HG03432 (cell line): Measurements from ENCODE around the gene COX20.
"Not testable (repeated sequence)": the region's sequence is repeated elsewhere in the genome, so short reads cannot be mapped to it uniquely, and the experiment has no call there.

ENCODE experiments used
- ATAC-seq: cut with Tn5 transposase; IDR thresholded peaks from one replicate; pipeline ENCODE4 v1.9.1; 2021; ENCODE audit warnings: mild to moderate bottlenecking, moderate library complexity; ENCODE audit not compliant: unreplicated experiment

Gene COX20

DNA sequence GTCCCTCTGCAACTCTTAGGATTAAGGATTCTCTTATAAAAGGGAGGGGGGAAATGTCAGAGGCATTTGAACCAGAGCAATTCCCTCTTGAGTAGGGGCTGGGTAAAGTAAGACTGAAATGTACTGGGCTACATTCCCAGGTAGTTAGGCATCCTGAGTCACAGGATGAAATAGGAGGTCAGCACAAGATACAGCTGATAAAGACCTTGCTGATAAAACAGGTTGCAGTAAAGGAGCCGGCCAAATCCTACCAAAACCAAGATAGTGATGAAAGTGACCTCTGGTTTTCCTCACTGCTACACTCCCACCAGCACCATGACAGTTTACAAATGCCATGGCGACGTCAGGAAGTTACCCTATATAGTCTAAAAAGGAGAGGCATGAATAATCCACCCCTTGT lies 14.3 kb upstream of the COX20 start:
- ATAC-seq, result no peak

GRCh38 chr1:244822878-244823277 lies 12.6 kb upstream of the COX20 start:
- ATAC-seq, result no peak

DNA sequence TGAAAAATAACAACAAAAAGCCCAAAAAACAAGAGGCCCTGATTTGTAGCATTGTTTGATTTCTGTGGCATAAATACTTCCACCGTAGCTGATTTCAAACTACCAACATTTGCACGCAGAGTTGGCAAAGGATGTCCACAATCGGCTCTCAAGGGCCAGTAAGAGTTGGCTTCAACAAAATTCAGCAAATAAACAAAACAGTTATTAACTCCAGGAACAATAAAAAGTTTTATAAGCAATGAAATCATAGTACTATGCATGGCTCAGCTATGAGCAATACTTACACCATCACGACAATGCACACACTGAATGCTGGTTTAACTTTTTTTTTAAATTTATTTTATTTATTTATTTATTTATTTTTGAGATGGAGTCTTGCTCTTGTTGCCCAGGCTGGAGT lies 8.7 kb upstream of the COX20 start:
- ATAC-seq, result no peak

DNA sequence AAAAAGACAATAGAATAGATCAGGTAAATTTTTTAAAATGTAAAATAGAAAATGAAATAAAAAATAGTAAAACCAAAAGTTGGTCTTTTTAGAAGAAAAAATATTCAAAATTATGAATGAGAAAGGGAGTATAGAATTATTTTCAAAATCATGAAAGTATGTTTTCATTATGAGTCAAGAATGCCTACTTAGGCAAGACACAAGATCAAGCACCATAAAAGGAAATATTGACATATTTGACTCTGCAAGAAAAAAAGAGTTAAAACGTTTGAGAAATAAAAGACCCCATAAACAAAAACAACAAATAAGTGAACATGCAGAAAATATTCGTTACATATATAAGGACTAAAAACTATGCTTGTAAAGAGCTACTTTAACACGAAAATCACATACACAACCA lies 4.8 kb upstream of the COX20 start:
- no peak for ATAC-seq

- ATAC-seq, result not testable (repeated sequence)
Measured at GRCh38 chr1:244833260-244833659, 2.2 kb upstream of the COX20 start.

GRCh38 chr1:244833734-244834542 lies 1.5 kb upstream of the COX20 start:
- peak; percentile 7 for ATAC-seq

DNA sequence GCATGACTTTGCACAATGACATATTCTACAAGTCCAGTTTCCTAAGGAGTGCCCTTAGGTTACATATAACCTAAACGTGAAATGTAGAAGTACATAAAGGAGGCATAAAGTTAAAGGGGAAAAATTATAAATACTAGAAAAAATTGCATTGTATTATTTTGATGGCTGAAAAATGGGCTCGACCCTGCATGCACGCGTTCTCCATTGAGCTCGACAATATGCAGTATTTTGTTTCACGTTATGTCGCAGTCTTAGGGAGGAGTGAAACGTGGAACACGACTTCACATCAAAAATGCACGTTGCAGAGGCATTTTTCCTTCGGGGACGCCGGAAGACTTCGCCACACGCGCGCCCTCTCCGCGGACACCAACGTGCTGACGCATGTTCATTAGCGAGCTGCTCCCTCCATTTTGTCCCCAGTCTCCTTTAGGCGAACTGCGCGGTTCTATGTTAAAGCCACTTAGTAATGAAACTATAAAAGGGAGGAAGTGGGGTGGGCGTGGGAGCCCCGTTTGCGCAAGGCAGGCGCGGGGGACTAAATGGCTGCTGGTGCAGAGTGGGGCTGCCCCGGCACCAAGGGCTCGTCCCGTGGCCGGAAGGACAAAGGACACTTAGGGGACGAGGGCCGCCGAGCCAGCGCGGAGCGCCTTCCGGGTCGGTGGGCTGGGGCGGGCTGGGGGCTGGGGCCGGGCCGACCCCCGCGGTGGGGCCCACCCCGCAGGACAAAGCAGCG lies 749 bp upstream of the COX20 start:
- peak; percentile 68 for ATAC-seq

DNA sequence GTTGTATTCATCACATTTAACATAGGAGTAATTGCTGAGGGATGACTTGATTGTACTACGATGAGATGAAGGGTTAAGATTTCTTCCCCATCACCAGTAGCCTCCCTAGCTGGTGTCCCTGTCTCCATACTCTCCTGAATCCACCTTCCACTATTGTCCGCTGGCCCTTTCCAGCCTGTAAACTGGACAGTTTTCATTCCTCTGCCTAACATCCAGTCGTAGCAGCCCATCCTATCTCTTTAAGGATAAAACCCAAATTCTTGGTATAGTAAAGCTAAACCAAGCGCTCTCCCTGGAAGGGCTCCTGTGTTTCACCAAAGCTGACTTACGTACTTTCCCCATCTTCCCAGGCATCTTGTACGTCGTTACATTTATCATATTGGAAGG lies 670 bp downstream of the COX20 start:
- no peak for ATAC-seq

GRCh38 chr1:244836584-244836983 lies 1.1 kb downstream of the COX20 start:
- ATAC-seq, result no peak

DNA sequence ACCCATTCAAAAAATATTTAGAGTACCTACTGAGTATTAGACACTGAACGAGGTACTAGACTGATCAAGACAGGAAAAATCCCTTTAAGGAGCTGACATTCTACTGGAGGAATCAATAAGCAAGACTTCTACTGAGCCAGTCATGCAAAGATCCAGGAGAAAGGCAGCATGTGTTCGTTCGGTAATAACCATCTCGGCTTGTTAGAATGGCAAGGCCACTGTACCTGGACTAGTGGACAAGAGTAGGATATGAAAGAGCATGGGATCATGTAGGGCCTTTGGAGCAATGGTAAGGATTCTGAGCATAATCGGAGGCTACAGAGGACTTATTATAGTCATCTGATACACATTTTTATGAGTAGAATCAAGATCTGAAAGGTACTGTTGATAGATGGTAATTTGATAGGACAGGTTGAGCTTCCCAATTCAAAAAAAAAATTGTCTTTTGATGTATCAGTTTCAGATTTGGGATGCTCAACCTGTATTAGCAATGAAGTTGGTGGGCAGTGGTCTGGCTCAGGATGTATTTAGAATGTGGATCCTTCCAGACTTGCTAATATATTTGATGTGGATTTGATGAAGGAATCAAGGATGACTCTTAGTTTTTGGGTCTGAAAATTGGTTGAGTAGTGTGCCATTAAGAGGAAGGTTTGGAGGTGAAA lies 2.3 kb downstream of the COX20 start:
- no peak for ATAC-seq

- no peak for ATAC-seq
Measured at GRCh38 chr1:244839656-244840055, 4.2 kb downstream of the COX20 start.

GRCh38 chr1:244840219-244840794 lies 4.8 kb downstream of the COX20 start:
- no peak for ATAC-seq

DNA sequence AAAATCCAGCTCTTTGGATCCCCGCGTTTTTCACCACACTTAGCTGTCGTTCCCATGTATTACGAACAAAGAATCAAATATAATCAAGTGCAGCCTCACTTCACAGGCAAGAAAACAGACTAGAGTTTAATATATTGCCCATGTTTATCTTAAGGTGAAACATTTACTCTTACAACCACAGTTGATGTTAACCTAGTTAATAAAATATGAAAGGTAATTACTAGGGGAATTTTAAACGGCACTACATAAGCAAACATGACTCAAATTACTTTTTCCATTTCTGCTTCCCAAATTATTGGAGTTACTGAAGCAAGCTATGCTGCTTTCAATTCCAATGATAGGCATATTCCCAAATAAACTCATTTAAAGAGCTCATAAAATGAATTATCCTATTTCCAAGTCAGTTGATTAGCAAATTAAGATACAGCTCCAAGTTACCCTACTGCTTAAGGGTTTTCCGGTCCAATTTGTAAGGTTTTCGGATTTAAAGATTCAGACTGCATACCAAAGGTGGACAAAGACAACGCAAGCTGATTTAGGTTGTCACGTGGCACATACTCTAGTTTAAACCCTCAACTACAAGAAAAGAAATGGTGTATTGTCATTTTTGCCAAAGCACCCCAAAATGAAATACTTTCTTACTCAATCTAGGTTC lies 5.9 kb downstream of the COX20 start:
- no peak for ATAC-seq

DNA sequence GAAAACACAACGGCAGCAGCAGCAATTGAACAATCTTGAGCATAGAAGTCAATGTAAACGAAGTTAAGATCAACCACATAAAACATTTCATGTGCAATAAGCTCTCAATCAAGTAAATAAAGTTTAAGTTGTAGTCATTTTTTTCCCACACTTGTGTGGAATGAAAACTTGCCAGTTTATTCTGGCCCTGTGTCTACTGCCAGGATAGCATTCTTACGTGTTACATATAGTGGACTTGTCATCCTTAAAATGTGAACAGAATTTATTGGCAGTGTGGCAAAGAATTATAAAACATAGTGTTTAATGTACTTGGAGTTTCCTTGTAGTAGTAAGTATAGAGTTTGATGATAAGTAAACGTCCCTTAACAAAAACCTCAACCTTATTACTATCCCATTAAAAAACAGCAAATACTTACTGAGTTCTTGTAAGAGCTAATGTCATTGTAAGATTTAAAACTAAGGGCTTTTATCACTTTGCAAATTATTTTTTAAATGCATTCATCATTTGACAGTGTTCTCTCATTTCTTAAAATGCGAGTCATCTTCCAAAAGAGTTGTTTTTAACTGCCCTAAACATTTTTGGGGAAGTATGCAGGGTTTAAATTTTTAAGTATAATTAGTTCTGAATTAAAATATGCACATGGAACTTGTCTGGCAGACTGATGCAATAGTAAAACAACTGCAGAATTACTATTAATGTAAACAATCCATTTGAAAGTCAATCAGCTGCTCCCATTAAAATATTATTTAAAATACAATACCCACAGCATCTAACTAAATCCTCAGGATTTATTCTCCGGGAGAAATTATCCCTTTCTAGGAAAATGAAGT lies 7.9 kb downstream of the COX20 start:
- ATAC-seq, result no peak

- ATAC-seq, result no peak
Measured at GRCh38 chr1:244844155-244845121, 9.0 kb downstream of the COX20 start.

DNA sequence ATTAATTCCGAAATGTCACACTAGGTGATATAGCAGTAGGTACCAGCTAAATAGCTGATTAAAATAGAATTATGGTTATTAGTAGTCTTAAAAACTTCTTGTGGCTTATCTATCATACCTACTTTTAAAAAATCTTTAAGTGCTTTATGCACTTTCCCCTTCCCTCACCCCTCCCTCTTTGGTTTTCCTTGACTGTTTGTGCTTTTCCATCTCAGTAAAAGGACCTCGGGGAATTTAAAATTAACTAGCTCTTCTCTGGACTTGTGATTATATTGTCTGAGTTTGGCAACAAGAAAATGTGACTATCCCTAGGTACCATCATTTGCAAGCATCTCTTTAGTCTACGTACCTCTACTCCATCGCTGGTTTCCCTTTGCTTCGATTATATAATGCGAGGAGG lies 11.2 kb downstream of the COX20 start:
- no peak for ATAC-seq

DNA sequence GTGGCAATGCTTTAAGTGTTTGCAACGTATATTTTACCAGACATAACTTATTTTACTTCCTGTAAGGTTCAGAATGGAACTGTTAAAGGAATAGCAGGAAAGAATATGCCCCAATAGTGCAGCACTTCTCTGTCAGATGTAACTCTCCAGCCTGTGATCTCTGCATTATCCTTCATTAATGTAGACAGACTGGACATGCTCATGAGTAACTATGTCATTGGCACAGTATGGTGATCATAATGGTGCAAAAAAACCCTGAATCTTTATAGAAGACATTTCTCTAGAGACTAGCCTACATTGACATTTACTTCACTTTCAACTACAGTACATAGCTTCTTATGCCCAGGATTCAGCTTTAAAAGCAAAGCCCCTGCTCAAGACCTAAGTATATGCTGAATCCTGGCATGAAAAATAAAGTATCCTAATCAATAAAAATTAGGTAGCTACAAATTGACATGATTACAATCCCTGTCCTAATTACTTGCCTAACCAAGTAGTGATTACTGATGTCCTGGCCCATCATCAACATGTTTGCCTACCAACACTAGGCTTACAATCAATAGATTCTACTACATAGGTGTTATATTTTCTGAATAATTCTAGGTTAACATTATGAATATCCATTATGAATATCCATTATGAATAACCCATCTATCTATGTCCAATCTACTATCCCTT lies 13.9 kb downstream of the COX20 start:
- no peak for ATAC-seq

DNA sequence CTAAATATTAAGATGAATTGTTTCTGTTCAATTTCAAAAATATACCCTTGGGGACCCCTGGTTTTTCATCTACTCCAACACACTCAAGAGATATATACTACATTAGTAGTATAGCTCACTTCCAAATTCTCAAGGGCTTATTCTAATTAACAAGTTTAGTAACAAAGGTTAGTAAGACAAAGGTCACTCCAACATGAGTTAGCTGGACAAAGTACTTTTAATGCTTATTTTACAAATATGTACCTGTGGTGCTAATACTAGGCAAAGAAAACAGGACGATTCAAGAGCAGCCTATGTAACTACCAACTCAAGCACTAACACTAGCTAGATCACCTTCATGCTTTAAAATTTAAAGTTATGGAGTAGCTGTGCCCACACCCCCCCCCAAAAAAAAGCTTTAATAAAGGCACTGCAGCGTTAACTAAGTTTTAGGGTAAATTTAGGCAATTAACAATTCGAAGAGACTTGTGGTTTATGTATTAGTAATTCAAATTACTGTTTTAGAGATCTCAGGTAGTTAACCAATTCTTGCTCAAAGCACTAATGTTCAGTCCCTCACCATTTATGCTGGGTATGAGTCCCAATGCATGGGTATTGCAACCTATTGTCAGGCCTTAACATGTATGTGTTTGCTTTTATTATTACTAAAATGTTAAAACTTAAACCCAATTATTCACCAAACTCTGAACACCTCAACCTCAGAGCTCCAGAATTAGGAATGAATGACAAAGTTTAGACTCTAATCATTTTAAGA lies 14.8 kb downstream of the COX20 start:
- ATAC-seq, result no peak
